HepG2 (cell line): ENCODE results near the gene FAHD2A. TPM values are rescaled to one million over a fixed set of nuclear protein-coding genes. Genes with fewer than 3 reads are reported as not detected.

ENCODE experiments used
- LCORL ChIP-seq, 2 experiments: fragments of 450-650 bp in 1 of 2; sonication (generic) in 1 of 2; formaldehyde crosslinking in 1 of 2; IDR thresholded peaks; 2 replicates each; pipeline versions ENCODE4 v1.5.0 to v1.6.1; 2017 to 2020; ENCODE audit warnings: antibody characterized with exemption in 1 of 2, missing genetic modification reagents in 1 of 2
- NONO ChIP-seq, 2 experiments: fragments of 450-650 bp in 1 of 2; sonication (generic) in 1 of 2; formaldehyde crosslinking in 1 of 2; IDR thresholded peaks in 1 of 2; conservative IDR thresholded peaks in 1 of 2; 2 replicates each; pipeline versions ENCODE4 v1.6.1 to v1.8.0; 2017 to 2022; ENCODE audit warnings: mild to moderate bottlenecking in 1 of 2, missing genetic modification reagents in 1 of 2, moderate library complexity in 1 of 2
- SKI ChIP-seq: fragments of 450-650 bp; IDR thresholded peaks from one replicate; pipeline ENCODE4 v1.6.1; 2018; ENCODE audit warnings: mild to moderate bottlenecking; ENCODE audit not compliant: partially characterized antibody
- SMC3 ChIP-seq: IDR thresholded peaks from 2 replicates; pipeline ENCODE4 v1.6.1; 2011; ENCODE audit warnings: low read length, improper control_type of control experiment
- TBX2 ChIP-seq: sonication (generic); formaldehyde crosslinking; IDR thresholded peaks from 2 replicates; pipeline ENCODE4 v1.5.0; 2020; ENCODE audit warnings: missing genetic modification reagents, mild to moderate bottlenecking, borderline replicate concordance
- ZFX ChIP-seq: sonication (generic); formaldehyde crosslinking; IDR thresholded peaks from 2 replicates; pipeline ENCODE4 v1.4.0; 2020; ENCODE audit warnings: mild to moderate bottlenecking, low read depth, missing genetic modification reagents, moderate library complexity
- ZFY ChIP-seq: sonication (generic); formaldehyde crosslinking; IDR thresholded peaks from 2 replicates; pipeline ENCODE4 v1.4.0; 2020; ENCODE audit warnings: missing genetic modification reagents
- ZNF296 ChIP-seq: sonication (generic); formaldehyde crosslinking; conservative IDR thresholded peaks from 2 replicates; pipeline ENCODE4 v1.5.0; 2020; ENCODE audit warnings: mild to moderate bottlenecking, missing genetic modification reagents
- ZNF670 ChIP-seq: sonication (generic); formaldehyde crosslinking; IDR thresholded peaks from 2 replicates; pipeline ENCODE4 v1.8.0; 2022; ENCODE audit warnings: mild to moderate bottlenecking, missing genetic modification reagents, borderline replicate concordance
- ZNF781 ChIP-seq: sonication (generic); formaldehyde crosslinking; IDR thresholded peaks from 2 replicates; pipeline ENCODE4 v1.5.1; 2020; ENCODE audit warnings: borderline replicate concordance, mild to moderate bottlenecking, missing genetic modification reagents; ENCODE audit errors: not compliant biosample characterization
- polyA plus RNA-seq, 8 experiments: library from polyadenylated mRNA; depleted of rRNA in 3 of 8; stranded (reverse) in 7 of 8; unstranded in 1 of 8; fragments of >200 nt; fragmentation: Illumina TruSeq in 4 of 8; extraction: Trizol in 4 of 8; gene quantifications; 2 replicates each; pipeline versions ENCODE4 v1.2.1 to v1.2.3, GENCODE V29; 2011 to 2016; ENCODE audit warnings: low read depth in 4 of 8, missing spikeins in 1 of 8, mixed read lengths in 1 of 8; ENCODE audit not compliant: insufficient read depth in 1 of 8
- total RNA-seq, 5 experiments: library from RNA; depleted of rRNA; stranded (reverse); fragments of >200 nt; fragmentation: Illumina TruSeq; extraction: Trizol; gene quantifications; 2 replicates each; pipeline ENCODE4 v1.2.3, GENCODE V29; 2016; ENCODE audit warnings: low read depth in 1 of 5
- TF ChIP-seq, protein P1 (sequence below): sonication (generic); formaldehyde crosslinking; IDR thresholded peaks from 2 replicates; pipeline ENCODE4 v1.4.0; 2020; ENCODE audit warnings: missing genetic modification reagents
- TF ChIP-seq, protein P2 (sequence below): sonication (generic); formaldehyde crosslinking; IDR thresholded peaks from 2 replicates; pipeline ENCODE4 v1.4.0; 2020; ENCODE audit warnings: missing genetic modification reagents
- TF ChIP-seq, protein P3 (sequence below): sonication (generic); formaldehyde crosslinking; IDR thresholded peaks from 2 replicates; pipeline ENCODE4 v1.4.0; 2020; ENCODE audit warnings: missing genetic modification reagents
- TF ChIP-seq, protein P4 (sequence below): sonication (generic); formaldehyde crosslinking; IDR thresholded peaks from 2 replicates; pipeline ENCODE4 v1.5.0; 2020; ENCODE audit warnings: missing genetic modification reagents, mild to moderate bottlenecking, borderline replicate concordance

FAHD2A gene
- total and polyA plus RNA-seq, 2 of the 13 experiments (the other 11 are each of a cell fraction or from before 2014, with no cell fraction given): 34.0 to 44.2 TPM

DNA sequence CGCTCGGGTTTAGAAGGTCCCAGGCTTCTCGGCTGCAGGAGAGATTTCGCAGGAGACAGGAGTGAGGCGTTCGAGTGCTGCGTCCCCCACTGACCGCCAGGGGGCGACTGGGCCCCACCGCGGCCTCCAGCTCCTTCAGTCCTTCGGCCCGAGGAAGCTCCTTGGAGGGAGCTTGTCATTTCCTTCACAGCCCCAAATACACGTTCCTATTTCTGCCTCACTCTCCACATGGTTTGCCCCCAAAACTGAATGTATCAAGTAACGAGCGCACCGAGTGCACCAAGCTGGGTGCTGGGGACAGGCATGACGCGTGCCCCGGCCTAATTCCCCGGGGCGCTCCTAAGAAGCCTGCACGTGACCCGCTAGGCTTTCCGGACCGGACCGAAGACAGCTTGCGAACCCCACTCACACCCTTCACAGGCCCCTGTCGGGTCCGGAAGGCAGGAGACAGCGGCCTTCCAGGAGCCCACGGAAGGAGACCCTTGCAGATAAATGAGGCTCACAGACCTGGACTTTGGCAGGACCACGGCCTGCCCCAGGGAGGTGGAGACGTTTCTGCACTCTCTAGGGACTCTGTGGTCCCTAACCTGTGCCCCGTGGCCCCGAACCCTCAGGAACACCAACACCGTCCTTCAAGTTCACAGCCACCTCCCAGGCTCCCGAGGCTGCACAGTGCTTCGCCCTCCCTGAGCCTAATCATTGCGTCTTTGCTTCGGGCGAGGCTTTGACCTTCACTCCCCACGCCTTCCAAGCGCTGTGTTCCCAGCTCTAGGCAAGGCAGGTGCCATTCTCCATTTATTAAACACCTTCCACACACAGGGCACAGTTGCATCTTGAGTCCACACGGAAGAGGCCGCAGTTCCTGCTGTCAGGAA is 13.0 kb upstream of the FAHD2A start (continued):
- TF ChIP-seq, protein P1, sequence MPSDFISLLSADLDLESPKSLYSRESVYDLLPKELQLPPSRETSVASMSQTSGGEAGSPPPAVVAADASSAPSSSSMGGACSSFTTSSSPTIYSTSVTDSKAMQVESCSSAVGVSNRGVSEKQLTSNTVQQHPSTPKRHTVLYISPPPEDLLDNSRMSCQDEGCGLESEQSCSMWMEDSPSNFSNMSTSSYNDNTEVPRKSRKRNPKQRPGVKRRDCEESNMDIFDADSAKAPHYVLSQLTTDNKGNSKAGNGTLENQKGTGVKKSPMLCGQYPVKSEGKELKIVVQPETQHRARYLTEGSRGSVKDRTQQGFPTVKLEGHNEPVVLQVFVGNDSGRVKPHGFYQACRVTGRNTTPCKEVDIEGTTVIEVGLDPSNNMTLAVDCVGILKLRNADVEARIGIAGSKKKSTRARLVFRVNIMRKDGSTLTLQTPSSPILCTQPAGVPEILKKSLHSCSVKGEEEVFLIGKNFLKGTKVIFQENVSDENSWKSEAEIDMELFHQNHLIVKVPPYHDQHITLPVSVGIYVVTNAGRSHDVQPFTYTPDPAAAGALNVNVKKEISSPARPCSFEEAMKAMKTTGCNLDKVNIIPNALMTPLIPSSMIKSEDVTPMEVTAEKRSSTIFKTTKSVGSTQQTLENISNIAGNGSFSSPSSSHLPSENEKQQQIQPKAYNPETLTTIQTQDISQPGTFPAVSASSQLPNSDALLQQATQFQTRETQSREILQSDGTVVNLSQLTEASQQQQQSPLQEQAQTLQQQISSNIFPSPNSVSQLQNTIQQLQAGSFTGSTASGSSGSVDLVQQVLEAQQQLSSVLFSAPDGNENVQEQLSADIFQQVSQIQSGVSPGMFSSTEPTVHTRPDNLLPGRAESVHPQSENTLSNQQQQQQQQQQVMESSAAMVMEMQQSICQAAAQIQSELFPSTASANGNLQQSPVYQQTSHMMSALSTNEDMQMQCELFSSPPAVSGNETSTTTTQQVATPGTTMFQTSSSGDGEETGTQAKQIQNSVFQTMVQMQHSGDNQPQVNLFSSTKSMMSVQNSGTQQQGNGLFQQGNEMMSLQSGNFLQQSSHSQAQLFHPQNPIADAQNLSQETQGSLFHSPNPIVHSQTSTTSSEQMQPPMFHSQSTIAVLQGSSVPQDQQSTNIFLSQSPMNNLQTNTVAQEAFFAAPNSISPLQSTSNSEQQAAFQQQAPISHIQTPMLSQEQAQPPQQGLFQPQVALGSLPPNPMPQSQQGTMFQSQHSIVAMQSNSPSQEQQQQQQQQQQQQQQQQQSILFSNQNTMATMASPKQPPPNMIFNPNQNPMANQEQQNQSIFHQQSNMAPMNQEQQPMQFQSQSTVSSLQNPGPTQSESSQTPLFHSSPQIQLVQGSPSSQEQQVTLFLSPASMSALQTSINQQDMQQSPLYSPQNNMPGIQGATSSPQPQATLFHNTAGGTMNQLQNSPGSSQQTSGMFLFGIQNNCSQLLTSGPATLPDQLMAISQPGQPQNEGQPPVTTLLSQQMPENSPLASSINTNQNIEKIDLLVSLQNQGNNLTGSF (CRISPR knock-in tag): no peak
- TF ChIP-seq, protein P2, sequence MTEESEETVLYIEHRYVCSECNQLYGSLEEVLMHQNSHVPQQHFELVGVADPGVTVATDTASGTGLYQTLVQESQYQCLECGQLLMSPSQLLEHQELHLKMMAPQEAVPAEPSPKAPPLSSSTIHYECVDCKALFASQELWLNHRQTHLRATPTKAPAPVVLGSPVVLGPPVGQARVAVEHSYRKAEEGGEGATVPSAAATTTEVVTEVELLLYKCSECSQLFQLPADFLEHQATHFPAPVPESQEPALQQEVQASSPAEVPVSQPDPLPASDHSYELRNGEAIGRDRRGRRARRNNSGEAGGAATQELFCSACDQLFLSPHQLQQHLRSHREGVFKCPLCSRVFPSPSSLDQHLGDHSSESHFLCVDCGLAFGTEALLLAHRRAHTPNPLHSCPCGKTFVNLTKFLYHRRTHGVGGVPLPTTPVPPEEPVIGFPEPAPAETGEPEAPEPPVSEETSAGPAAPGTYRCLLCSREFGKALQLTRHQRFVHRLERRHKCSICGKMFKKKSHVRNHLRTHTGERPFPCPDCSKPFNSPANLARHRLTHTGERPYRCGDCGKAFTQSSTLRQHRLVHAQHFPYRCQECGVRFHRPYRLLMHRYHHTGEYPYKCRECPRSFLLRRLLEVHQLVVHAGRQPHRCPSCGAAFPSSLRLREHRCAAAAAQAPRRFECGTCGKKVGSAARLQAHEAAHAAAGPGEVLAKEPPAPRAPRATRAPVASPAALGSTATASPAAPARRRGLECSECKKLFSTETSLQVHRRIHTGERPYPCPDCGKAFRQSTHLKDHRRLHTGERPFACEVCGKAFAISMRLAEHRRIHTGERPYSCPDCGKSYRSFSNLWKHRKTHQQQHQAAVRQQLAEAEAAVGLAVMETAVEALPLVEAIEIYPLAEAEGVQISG (CRISPR knock-in tag): peak; percentile 19; the same call in 1 of the 2 replicates
- TF ChIP-seq ZNF670 (CRISPR knock-in tag) (0 out of 2 replicates have a peak, but pooled peaks have one; percentile 29), ZFX (CRISPR knock-in tag) (peak; percentile 56; the same call in 1 of the 2 replicates), SMC3 (peak; percentile 60; the same call in 1 of the 2 replicates), ZFY (CRISPR knock-in tag) (peak; percentile 55), ZNF781 (CRISPR knock-in tag) (peak; percentile 16), TBX2 (CRISPR knock-in tag) (0 out of 2 replicates have a peak, but pooled peaks have one; percentile 29), NONO (IDR thresholded peaks at IDR 0.05) (no peak), NONO (CRISPR knock-in tag; conservative IDR thresholded peaks at IDR 0.05) (no peak), ZNF296 (CRISPR knock-in tag) (0 out of 2 replicates have a peak, but pooled peaks have one; percentile 7), LCORL (IDR thresholded peaks at IDR 0.05) (no peak), LCORL (CRISPR knock-in tag; IDR thresholded peaks at IDR 0.05) (no peak), SKI (no peak)
- TF ChIP-seq, protein P3, sequence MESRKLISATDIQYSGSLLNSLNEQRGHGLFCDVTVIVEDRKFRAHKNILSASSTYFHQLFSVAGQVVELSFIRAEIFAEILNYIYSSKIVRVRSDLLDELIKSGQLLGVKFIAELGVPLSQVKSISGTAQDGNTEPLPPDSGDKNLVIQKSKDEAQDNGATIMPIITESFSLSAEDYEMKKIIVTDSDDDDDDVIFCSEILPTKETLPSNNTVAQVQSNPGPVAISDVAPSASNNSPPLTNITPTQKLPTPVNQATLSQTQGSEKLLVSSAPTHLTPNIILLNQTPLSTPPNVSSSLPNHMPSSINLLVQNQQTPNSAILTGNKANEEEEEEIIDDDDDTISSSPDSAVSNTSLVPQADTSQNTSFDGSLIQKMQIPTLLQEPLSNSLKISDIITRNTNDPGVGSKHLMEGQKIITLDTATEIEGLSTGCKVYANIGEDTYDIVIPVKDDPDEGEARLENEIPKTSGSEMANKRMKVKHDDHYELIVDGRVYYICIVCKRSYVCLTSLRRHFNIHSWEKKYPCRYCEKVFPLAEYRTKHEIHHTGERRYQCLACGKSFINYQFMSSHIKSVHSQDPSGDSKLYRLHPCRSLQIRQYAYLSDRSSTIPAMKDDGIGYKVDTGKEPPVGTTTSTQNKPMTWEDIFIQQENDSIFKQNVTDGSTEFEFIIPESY (CRISPR knock-in tag): 0 out of 2 replicates have a peak, but pooled peaks have one; percentile 41
- TF ChIP-seq, protein P4, sequence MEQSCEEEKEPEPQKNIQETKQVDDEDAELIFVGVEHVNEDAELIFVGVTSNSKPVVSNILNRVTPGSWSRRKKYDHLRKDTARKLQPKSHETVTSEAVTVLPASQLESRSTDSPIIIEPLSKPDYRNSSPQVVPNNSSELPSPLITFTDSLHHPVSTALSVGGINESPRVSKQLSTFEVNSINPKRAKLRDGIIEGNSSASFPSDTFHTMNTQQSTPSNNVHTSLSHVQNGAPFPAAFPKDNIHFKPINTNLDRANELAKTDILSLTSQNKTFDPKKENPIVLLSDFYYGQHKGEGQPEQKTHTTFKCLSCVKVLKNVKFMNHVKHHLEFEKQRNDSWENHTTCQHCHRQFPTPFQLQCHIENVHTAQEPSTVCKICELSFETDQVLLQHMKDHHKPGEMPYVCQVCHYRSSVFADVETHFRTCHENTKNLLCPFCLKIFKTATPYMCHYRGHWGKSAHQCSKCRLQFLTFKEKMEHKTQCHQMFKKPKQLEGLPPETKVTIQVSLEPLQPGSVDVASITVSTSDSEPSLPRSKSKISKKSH (CRISPR knock-in tag): peak; percentile 56; the same call in 1 of the 2 replicates
